SK-MEL-5 (cell line): Measurements from ENCODE around the gene TMEM116. TPM values are rescaled to one million over a fixed set of nuclear protein-coding genes. Genes with fewer than 3 reads are reported as not detected.
"Not testable (repeated sequence)": the region's sequence is repeated elsewhere in the genome, so short reads cannot be mapped to it uniquely, and the experiment has no call there.

ENCODE experiments used
- DNase-seq: peaks from one replicate; pipeline ENCODE4 v3.0.0-alpha.2; 2016; ENCODE audit warnings: low read depth, low spot score
- in situ Hi-C: cut with HindIII; loops from 2 replicates; pipeline ENCODE4 v1.10.0; 2016; ENCODE audit warnings: low sequenced_read_pairs, high pct_unique_total_duplicates, low pct_unique_long_range_greater_than_20kb
- total RNA-seq: library from RNA; depleted of rRNA; stranded (reverse); fragments of >200 nt; shearing (Covaris generic); gene quantifications from 2 replicates; pipeline ENCODE4 v1.2.3, GENCODE V29; 2014

Gene TMEM116
- total RNA-seq, 1 experiment from 2014 or later, result 10.0 TPM

GRCh38 chr12:111993292-111994150 is 19.4 kb downstream of the TMEM116 start:
- DNase-seq, result no peak
- in situ Hi-C loops, result no loop called here

- in situ Hi-C loops, result no loop called here
- no peak for DNase-seq
Observed at GRCh38 chr12:111992464-111992863, 20.5 kb downstream of the TMEM116 start.

GRCh38 chr12:111991946-111992345 is 21.0 kb downstream of the TMEM116 start:
- no peak for DNase-seq
- in situ Hi-C loops, result no loop called here

- in situ Hi-C loops, result no loop called here
- DNase-seq, result no peak
Observed at GRCh38 chr12:111991535-111991934, 21.4 kb downstream of the TMEM116 start.

GRCh38 chr12:111984820-111985219 is 28.1 kb downstream of the TMEM116 start:
- in situ Hi-C loops, result no loop called here
- DNase-seq, result no peak

GRCh38 chr12:111981987-111982386 is 31.0 kb downstream of the TMEM116 start:
- in situ Hi-C loops, result no loop called here
- no peak for DNase-seq

GRCh38 chr12:111980598-111980997 is 32.4 kb downstream of the TMEM116 start:
- no peak for DNase-seq
- in situ Hi-C loops, result no loop called here

- DNase-seq, result no peak
- in situ Hi-C loops, result no loop called here
Observed at GRCh38 chr12:111978545-111978944, 34.4 kb downstream of the TMEM116 start.

- in situ Hi-C loops, result no loop called here
- DNase-seq, result no peak
Observed at GRCh38 chr12:111976860-111977259, 36.1 kb downstream of the TMEM116 start.

- in situ Hi-C loops, result no loop called here
- no peak for DNase-seq
Observed at GRCh38 chr12:111976291-111976690, 36.7 kb downstream of the TMEM116 start.

- in situ Hi-C loops, result no loop called here
- no peak for DNase-seq
Observed at GRCh38 chr12:111975161-111975931, 37.6 kb downstream of the TMEM116 start.

GRCh38 chr12:111971800-111972199 is 41.2 kb downstream of the TMEM116 start:
- in situ Hi-C loops, result no loop called here
- DNase-seq, result no peak

GRCh38 chr12:111964935-111965334 is 48.0 kb downstream of the TMEM116 start:
- in situ Hi-C loops, result no loop called here
- DNase-seq, result no peak

GRCh38 chr12:111959518-111959917 is 53.4 kb downstream of the TMEM116 start:
- DNase-seq, in situ Hi-C loops: not testable (repeated sequence)

GRCh38 chr12:111957224-111957623 is 55.7 kb downstream of the TMEM116 start:
- DNase-seq, in situ Hi-C loops: not testable (repeated sequence)

- DNase-seq, result no peak
- in situ Hi-C loops, result no loop called here
Observed at GRCh38 chr12:111954969-111955368, 58.0 kb downstream of the TMEM116 start.

GRCh38 chr12:111953455-111953854 is 59.5 kb downstream of the TMEM116 start:
- in situ Hi-C loops, result no loop called here
- DNase-seq, result no peak

- in situ Hi-C loops, DNase-seq: not testable (repeated sequence)
Observed at GRCh38 chr12:111952084-111952787, 60.7 kb downstream of the TMEM116 start.
